Calu3 (cell line): ENCODE results near the gene TMEM176B. TPM values are rescaled to one million over a fixed set of nuclear protein-coding genes. Genes with fewer than 3 reads are reported as not detected.

ENCODE experiments used
- BruUV-seq: library from RNA; stranded (reverse); fragments of 400-500 nt; replicated peaks from 2 replicates; lab custom pipeline; 2021; lab: Mats Ljungman, UMichigan
- CTCF ChIA-PET: fragments of 300-600 bp; sonication (Branson Sonifier 250); formaldehyde crosslinking; loops from one replicate; lab custom pipeline; 2022; ENCODE audit warnings: antibody characterized with exemption; lab: Charles Lee
- DNase-seq: peaks from one replicate; pipeline ENCODE4 v3.0.0; 2022
- H3K27ac Mint-ChIP-seq: one replicate; pipeline ENCODE4 v1.8.0; 2022; ENCODE audit warnings: mixed read lengths; ENCODE audit not compliant: unreplicated experiment
- H3K27me3 Mint-ChIP-seq: one replicate; pipeline ENCODE4 v1.8.0; 2022; ENCODE audit warnings: mixed read lengths; ENCODE audit not compliant: unreplicated experiment
- H3K36me3 Mint-ChIP-seq: one replicate; pipeline ENCODE4 v1.8.0; 2022; ENCODE audit warnings: mild to moderate bottlenecking, moderate library complexity, mixed read lengths; ENCODE audit not compliant: insufficient read depth, unreplicated experiment
- H3K4me1 Mint-ChIP-seq: one replicate; pipeline ENCODE4 v1.8.0; 2022; ENCODE audit warnings: mild to moderate bottlenecking, low read depth, mixed read lengths; ENCODE audit not compliant: unreplicated experiment
- H3K4me3 Mint-ChIP-seq: one replicate; pipeline ENCODE4 v1.8.0; 2022; ENCODE audit warnings: mild to moderate bottlenecking, low read depth, moderate library complexity, mixed read lengths; ENCODE audit not compliant: unreplicated experiment
- H3K9me3 Mint-ChIP-seq: one replicate; pipeline ENCODE4 v1.8.0; 2022; ENCODE audit warnings: low read depth, mixed read lengths; ENCODE audit not compliant: unreplicated experiment
- intact Hi-C: fragments of 100-400 bp; cut with micrococcal nuclease; formaldehyde crosslinking; loops from one replicate; pipeline ENCODE4 v1.10.0; 2022; ENCODE audit not compliant: unreplicated experiment
- total RNA-seq: library from RNA; stranded (reverse); gene quantifications from 2 replicates; pipeline ENCODE4 v1.2.3, GENCODE V29; 2022
- TF ChIP-seq, protein P1 (sequence below): fragments of 200-600 bp; IDR thresholded peaks from one replicate; pipeline ENCODE4 v1.8.0; 2022; ENCODE audit warnings: antibody characterized with exemption; ENCODE audit not compliant: unreplicated experiment

The TMEM176B gene
- total RNA-seq, 1 experiment from 2014 or later = 3.1 TPM

DNA sequence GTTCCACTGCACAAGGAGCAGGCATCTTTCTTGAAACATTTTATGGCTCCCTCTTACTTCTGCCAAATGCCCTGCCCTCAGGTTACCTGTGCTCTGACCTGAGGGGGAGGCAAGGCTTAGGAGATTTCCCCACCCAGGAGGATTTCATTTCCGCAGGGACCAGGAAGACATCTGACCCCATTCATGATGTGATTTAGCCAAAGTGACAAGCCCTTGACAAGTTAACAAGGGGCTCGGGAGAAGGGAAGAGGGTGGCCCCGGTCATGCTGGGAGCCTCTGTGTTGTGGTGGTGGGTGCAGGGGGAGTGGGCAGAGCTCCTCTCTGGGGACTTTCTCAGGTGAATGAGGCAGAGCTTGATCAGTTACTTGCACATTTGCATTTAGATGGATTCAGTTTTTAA is 44.0 kb downstream of the TMEM176B start:
- intact Hi-C loops = loop anchor here (5.0 to 10.0 kb wide), 2 partner anchors 221 to 469 kb away; no protein-coding TSS in a partner anchor
- Mint-ChIP-seq H3K36me3 (no peaks in the 10 kb centered on the region), H3K9me3 (no peaks in the 10 kb centered on the region), H3K27ac (no peak overlapping the region), H3K4me1 (no peaks in the 10 kb centered on the region), H3K27me3 (peaks cover 32% of the 10 kb centered on the region), H3K4me3 (no peak overlapping the region)
- BruUV-seq = no TSS peak
- TF ChIP-seq, protein P1, sequence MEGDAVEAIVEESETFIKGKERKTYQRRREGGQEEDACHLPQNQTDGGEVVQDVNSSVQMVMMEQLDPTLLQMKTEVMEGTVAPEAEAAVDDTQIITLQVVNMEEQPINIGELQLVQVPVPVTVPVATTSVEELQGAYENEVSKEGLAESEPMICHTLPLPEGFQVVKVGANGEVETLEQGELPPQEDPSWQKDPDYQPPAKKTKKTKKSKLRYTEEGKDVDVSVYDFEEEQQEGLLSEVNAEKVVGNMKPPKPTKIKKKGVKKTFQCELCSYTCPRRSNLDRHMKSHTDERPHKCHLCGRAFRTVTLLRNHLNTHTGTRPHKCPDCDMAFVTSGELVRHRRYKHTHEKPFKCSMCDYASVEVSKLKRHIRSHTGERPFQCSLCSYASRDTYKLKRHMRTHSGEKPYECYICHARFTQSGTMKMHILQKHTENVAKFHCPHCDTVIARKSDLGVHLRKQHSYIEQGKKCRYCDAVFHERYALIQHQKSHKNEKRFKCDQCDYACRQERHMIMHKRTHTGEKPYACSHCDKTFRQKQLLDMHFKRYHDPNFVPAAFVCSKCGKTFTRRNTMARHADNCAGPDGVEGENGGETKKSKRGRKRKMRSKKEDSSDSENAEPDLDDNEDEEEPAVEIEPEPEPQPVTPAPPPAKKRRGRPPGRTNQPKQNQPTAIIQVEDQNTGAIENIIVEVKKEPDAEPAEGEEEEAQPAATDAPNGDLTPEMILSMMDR = no peak
- CTCF ChIA-PET = interaction anchor here (1.1 kb wide), 1 partner anchor 307 kb away, joined by 5 read pairs; no protein-coding TSS in a partner anchor
- no peak for DNase-seq

DNA sequence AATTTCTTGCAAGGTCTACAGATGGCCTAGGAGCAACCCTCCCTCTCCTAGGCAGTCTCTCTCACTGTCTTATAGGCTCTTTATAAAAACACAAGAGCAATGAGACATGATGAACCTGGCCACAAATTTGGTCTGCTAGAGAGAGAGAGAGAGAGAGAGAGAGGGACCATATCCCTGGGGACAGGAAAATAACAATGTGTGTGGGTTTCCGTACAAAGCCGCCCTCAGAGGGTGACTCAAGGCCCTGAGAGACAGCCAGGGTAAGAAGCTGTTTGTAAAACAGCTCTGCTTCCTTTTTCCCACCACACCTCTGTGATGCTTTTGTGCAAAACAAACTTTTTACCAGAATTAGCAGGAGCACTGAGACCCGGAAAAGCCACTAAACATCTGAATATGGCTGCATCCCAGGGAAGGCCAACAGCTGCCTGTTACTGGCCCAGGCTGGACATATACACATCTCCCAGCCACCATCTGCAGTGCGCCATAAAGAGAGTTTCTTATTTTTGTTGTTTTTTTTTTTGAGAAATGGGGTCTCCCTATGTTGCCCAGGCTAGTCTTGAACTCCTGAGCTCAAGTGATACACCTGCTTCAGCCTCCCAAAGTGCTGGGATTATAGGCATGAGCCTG is 44.6 kb downstream of the TMEM176B start:
- DNase-seq = no peak
- Mint-ChIP-seq H3K27ac (no peak overlapping the region), H3K36me3 (no peaks in the 10 kb centered on the region), H3K4me1 (no peaks in the 10 kb centered on the region), H3K9me3 (no peaks in the 10 kb centered on the region), H3K27me3 (peaks cover 33% of the 10 kb centered on the region), H3K4me3 (no peak overlapping the region)
- TF ChIP-seq, protein P1 = no peak
- intact Hi-C loops = loop anchor here (5.0 to 10.0 kb wide), 2 partner anchors 221 to 468 kb away; no protein-coding TSS in a partner anchor
- CTCF ChIA-PET = interaction anchor here (1.1 kb wide), 1 partner anchor 307 kb away, joined by 5 read pairs; no protein-coding TSS in a partner anchor
- no TSS peak for BruUV-seq

DNA sequence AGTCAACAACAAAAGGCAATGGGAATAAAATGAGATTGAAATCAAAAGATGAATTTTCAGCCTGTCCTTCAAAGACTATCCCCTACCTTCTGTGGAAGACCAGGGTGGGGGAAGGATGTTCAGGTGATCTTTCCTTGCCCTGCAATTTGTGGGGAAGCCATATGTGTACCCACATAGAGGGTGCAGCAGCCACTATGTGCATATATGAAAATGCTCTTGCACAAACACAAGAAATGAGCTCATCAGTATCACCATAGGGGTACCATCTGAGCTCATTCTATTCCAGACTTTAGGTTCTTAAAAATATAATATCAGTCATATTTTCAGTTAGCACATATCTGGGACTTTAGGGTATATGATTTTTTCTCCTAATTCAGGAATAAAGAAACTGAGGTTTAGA is 45.2 kb downstream of the TMEM176B start:
- intact Hi-C loops = loop anchor here (1.0 to 10.0 kb wide), 3 partner anchors 220 to 468 kb away; no protein-coding TSS in a partner anchor
- H3K4me3 Mint-ChIP-seq = no peak overlapping the region
- BruUV-seq = no TSS peak
- no peaks in the 10 kb centered on the region for H3K9me3 Mint-ChIP-seq
- H3K36me3 Mint-ChIP-seq = no peaks in the 10 kb centered on the region
- peaks cover 40% of the 10 kb centered on the region for H3K27me3 Mint-ChIP-seq
- no peaks in the 10 kb centered on the region for H3K4me1 Mint-ChIP-seq
- CTCF ChIA-PET = interaction anchor here (1.1 kb wide), 1 partner anchor 306 kb away, joined by 5 read pairs; no protein-coding TSS in a partner anchor
- TF ChIP-seq, protein P1 = no peak
- no peak for DNase-seq
- no peak overlapping the region for H3K27ac Mint-ChIP-seq

DNA sequence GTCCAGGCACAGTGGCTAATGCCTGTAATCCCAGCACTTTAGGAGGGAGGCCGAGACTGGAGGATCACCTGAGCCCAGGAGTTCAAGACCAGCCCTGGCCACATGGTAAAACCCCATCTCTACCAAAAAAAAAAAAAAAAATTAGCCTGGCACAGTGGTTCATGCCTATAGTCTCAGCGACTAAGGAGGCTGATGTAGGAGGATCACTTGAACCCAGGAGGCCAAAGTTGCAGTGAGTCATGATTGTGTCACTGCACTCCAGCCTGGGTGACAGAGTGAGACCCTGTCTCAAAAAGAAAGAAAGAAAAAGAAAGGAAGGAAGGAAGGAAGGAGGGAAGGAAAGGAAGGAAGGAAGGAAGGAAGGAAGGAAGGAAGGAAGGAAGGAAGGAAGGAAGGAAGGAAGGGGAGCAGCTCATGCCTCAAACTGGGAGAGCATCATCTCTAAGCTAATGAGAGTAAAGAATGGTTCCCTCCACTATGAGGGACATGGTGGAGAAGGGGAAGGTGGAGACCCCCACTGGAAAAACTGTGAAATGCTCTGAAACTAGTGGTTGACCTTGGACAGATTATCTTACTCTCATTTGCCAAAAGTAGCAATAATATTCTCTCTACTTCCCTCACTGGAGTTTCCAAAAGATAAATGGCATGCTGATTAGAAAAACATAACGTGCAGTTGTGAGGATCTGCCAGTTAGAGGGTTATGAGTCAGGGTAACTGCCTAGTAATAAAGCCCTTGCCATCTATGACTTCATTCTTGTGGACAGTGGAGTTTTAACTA is 46.1 kb downstream of the TMEM176B start:
- H3K27me3 Mint-ChIP-seq = peaks cover 49% of the 10 kb centered on the region
- TF ChIP-seq, protein P1 = no peak
- intact Hi-C loops = loop anchor here (1.0 to 10.0 kb wide), 2 partner anchors 219 to 306 kb away; no protein-coding TSS in a partner anchor
- H3K36me3 Mint-ChIP-seq = no peaks in the 10 kb centered on the region
- no peaks in the 10 kb centered on the region for H3K9me3 Mint-ChIP-seq
- BruUV-seq = no TSS peak
- no peak overlapping the region for H3K27ac Mint-ChIP-seq
- no peak overlapping the region for H3K4me3 Mint-ChIP-seq
- H3K4me1 Mint-ChIP-seq = no peaks in the 10 kb centered on the region
- CTCF ChIA-PET = interaction anchor here (0.7 to 1.0 kb wide), 3 partner anchors 15 to 305 kb away, joined by 3 to 6 read pairs (median 3); no protein-coding TSS in a partner anchor
- no peak for DNase-seq
